Neural cell (in vitro differentiated cells): ENCODE results near the gene FTL. TPM values are rescaled to one million over a fixed set of nuclear protein-coding genes. Genes with fewer than 3 reads are reported as not detected.
A peak's percentile ranks its signal among the peaks of the same experiment; 100 is the strongest.

Experiments
- H2AFZ ChIP-seq: fragments of 200-600, 300-800 bp; sonication (generic), shearing (Covaris generic); 2 replicates; pipeline ENCODE4 v1.6.0; 2014; ENCODE audit warnings: low read depth, mild to moderate bottlenecking, antibody characterized with exemption, low read length, moderate library complexity
- H3F3A ChIP-seq: fragments of 200-600 bp; shearing (Covaris generic); 2 replicates; pipeline ENCODE4 v1.6.1; 2016; ENCODE audit warnings: mild to moderate bottlenecking, moderate library complexity, mixed read lengths, antibody characterized with exemption, low read length; ENCODE audit not compliant: insufficient read depth, poor library complexity, severe bottlenecking
- H3K27ac ChIP-seq: fragments of 200-600, 300-800 bp; sonication (generic), shearing (Covaris generic); 2 replicates; pipeline ENCODE4 v1.5.1; 2014; ENCODE audit warnings: mild to moderate bottlenecking, low read length, moderate library complexity
- H3K27me3 ChIP-seq: fragments of 300-800, 200-600 bp; sonication (generic), shearing (Covaris generic); 2 replicates; pipeline ENCODE4 v1.6.0; 2014; ENCODE audit warnings: mild to moderate bottlenecking, low read depth, low read length, moderate library complexity; ENCODE audit not compliant: insufficient read depth
- H3K36me3 ChIP-seq: fragments of 300-800, 200-600 bp; sonication (generic), shearing (Covaris generic); 2 replicates; pipeline ENCODE4 v1.5.1; 2014; ENCODE audit warnings: mild to moderate bottlenecking, antibody characterized with exemption, low read length, moderate library complexity; ENCODE audit not compliant: insufficient read depth
- H3K4me2 ChIP-seq: fragments of 300-800, 200-600 bp; sonication (generic), shearing (Covaris generic); 2 replicates; pipeline ENCODE4 v1.6.0; 2014; ENCODE audit warnings: mild to moderate bottlenecking, low read length
- H3K4me3 ChIP-seq: fragments of 300-800, 200-600 bp; sonication (generic), shearing (Covaris generic); 2 replicates; pipeline ENCODE4 v1.5.1; 2014; ENCODE audit warnings: mild to moderate bottlenecking, low read length, moderate library complexity
- H3K79me2 ChIP-seq: fragments of 200-600 bp; shearing (Covaris generic); replicated peaks from 2 replicates; pipeline ENCODE4 v1.6.0; 2014; ENCODE audit warnings: mild to moderate bottlenecking, low read length, moderate library complexity; ENCODE audit not compliant: insufficient read depth
- H3K9ac ChIP-seq: fragments of 300-800, 200-600 bp; sonication (generic), shearing (Covaris generic); 2 replicates; pipeline ENCODE4 v1.6.1; 2016; ENCODE audit warnings: mild to moderate bottlenecking, low read length, mixed read lengths
- H3K9me2 ChIP-seq: fragments of 200-600 bp; shearing (Covaris generic); 2 replicates; pipeline ENCODE4 v1.6.1; 2016; ENCODE audit warnings: mild to moderate bottlenecking, low read length, mixed read lengths; ENCODE audit not compliant: insufficient read depth
- H3K9me3 ChIP-seq: fragments of 200-600, 300-800 bp; sonication (generic), shearing (Covaris generic); 2 replicates; pipeline ENCODE4 v1.6.1; 2016; ENCODE audit warnings: mild to moderate bottlenecking, mixed run types, low read length, moderate library complexity, mixed read lengths
- H4K20me1 ChIP-seq: fragments of 200-600 bp; shearing (Covaris generic); 2 replicates; pipeline ENCODE4 v1.6.1; 2016; ENCODE audit warnings: mild to moderate bottlenecking, mixed run types; ENCODE audit not compliant: insufficient read depth
- EP300 ChIP-seq: fragments of 450-650 bp; conservative IDR thresholded peaks from 2 replicates; pipeline ENCODE4 v1.6.1; 2014; ENCODE audit warnings: antibody characterized with exemption, mild to moderate bottlenecking, moderate library complexity; ENCODE audit not compliant: poor library complexity, severe bottlenecking
- EZH2 ChIP-seq: fragments of 200-600, 300-800 bp; shearing (Covaris generic), sonication (generic); IDR thresholded peaks from 2 replicates; pipeline ENCODE4 v1.6.1; 2014; ENCODE audit warnings: antibody characterized with exemption, low read length, borderline replicate concordance, mild to moderate bottlenecking; ENCODE audit not compliant: insufficient read depth, poor library complexity, severe bottlenecking
- MXI1 ChIP-seq: fragments of 450-650 bp; conservative IDR thresholded peaks from 2 replicates; pipeline ENCODE4 v1.6.1; 2014; ENCODE audit warnings: antibody characterized with exemption, mild to moderate bottlenecking; ENCODE audit not compliant: poor library complexity, severe bottlenecking
- RAD21 ChIP-seq: fragments of 450-650 bp; conservative IDR thresholded peaks from 2 replicates; pipeline ENCODE4 v1.6.1; 2014; ENCODE audit warnings: antibody characterized with exemption, mild to moderate bottlenecking, moderate library complexity
- SMC3 ChIP-seq: fragments of 450-650 bp; conservative IDR thresholded peaks from 2 replicates; pipeline ENCODE4 v1.6.1; 2014; ENCODE audit warnings: antibody characterized with exemption, mild to moderate bottlenecking, moderate library complexity; ENCODE audit not compliant: poor library complexity
- TAF1 ChIP-seq: IDR thresholded peaks from 2 replicates; pipeline ENCODE4 v1.6.1; 2012; ENCODE audit warnings: low read depth
- polyA plus RNA-seq: library from polyadenylated mRNA; depleted of rRNA; stranded (reverse); fragments of >200 nt; gene quantifications from 2 replicates; pipeline ENCODE4 v1.2.3, GENCODE V29; 2014
- TF ChIP-seq, protein P1 (sequence below): IDR thresholded peaks from 2 replicates; pipeline ENCODE4 v1.6.1; 2012; ENCODE audit warnings: borderline replicate concordance
- TF ChIP-seq, protein P2 (sequence below): fragments of 450-650 bp; IDR thresholded peaks from 2 replicates; pipeline ENCODE4 v1.5.1; 2014; ENCODE audit warnings: antibody characterized with exemption, mild to moderate bottlenecking, moderate library complexity; ENCODE audit not compliant: poor library complexity, severe bottlenecking

Gene FTL
- polyA plus RNA-seq, 1 donor from 2014 or later: 886 TPM

DNA sequence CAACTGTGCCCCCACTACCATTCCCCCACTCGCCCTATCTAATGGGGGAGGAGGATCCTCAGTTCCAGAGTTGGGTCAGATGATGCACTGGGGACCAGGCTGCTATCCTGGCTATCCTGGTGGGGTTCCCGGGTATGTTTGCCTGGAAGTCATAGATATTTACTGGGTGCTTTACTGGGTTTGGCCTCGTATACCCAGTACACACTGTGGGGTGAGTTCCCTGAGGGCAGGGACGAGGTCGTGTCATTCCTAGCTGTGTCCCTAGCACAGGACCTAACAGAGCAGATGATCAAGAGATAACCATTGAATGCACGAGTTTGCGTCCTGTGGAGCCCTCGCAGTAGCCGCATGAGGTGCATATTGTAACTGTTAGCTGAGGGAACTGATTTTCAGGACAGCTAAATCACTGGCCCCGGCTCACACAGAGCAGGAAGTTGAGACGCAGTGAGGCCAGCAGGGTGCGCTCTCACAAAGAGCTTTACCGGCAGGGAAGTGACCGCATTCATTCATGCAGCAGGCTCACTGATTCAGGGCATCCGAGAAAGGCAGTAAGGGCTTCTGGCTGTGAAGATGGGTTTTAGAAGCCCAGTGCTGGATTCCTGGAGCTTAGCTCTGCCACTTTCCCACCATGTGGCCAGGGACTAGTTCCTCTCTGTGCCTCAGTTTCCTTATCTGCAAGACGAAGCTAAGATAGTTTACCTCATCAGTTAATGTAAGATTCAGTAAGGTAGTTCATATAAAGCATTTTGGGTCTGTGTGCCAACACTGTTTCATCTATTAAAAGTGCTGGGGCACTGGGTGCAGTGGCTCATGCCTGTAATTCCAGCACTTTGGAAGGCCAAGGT lies 34.6 kb downstream of the FTL start:
- Histone ChIP-seq H3K27me3 (no peaks in the 10 kb centered on the region), H3F3A (no peaks in the 10 kb centered on the region), H3K4me3 (no peak overlapping the region), H3K4me2 (no peak overlapping the region), H2AFZ (no peak overlapping the region), H3K9me2 (no peaks in the 10 kb centered on the region), H3K27ac (no peak overlapping the region), H4K20me1 (no peaks in the 10 kb centered on the region), H3K9me3 (no peaks in the 10 kb centered on the region), H3K9ac (no peak overlapping the region), H3K36me3 (no peaks in the 10 kb centered on the region), H3K79me2 (peaks cover 9% of the 10 kb centered on the region)
- TF ChIP-seq RAD21 (peak; percentile 50), SMC3 (peak; percentile 32), EP300 (no peak)
- TF ChIP-seq, protein P1, sequence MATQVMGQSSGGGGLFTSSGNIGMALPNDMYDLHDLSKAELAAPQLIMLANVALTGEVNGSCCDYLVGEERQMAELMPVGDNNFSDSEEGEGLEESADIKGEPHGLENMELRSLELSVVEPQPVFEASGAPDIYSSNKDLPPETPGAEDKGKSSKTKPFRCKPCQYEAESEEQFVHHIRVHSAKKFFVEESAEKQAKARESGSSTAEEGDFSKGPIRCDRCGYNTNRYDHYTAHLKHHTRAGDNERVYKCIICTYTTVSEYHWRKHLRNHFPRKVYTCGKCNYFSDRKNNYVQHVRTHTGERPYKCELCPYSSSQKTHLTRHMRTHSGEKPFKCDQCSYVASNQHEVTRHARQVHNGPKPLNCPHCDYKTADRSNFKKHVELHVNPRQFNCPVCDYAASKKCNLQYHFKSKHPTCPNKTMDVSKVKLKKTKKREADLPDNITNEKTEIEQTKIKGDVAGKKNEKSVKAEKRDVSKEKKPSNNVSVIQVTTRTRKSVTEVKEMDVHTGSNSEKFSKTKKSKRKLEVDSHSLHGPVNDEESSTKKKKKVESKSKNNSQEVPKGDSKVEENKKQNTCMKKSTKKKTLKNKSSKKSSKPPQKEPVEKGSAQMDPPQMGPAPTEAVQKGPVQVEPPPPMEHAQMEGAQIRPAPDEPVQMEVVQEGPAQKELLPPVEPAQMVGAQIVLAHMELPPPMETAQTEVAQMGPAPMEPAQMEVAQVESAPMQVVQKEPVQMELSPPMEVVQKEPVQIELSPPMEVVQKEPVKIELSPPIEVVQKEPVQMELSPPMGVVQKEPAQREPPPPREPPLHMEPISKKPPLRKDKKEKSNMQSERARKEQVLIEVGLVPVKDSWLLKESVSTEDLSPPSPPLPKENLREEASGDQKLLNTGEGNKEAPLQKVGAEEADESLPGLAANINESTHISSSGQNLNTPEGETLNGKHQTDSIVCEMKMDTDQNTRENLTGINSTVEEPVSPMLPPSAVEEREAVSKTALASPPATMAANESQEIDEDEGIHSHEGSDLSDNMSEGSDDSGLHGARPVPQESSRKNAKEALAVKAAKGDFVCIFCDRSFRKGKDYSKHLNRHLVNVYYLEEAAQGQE: no peak
- TF ChIP-seq, protein P2, sequence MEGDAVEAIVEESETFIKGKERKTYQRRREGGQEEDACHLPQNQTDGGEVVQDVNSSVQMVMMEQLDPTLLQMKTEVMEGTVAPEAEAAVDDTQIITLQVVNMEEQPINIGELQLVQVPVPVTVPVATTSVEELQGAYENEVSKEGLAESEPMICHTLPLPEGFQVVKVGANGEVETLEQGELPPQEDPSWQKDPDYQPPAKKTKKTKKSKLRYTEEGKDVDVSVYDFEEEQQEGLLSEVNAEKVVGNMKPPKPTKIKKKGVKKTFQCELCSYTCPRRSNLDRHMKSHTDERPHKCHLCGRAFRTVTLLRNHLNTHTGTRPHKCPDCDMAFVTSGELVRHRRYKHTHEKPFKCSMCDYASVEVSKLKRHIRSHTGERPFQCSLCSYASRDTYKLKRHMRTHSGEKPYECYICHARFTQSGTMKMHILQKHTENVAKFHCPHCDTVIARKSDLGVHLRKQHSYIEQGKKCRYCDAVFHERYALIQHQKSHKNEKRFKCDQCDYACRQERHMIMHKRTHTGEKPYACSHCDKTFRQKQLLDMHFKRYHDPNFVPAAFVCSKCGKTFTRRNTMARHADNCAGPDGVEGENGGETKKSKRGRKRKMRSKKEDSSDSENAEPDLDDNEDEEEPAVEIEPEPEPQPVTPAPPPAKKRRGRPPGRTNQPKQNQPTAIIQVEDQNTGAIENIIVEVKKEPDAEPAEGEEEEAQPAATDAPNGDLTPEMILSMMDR: peak; percentile 62

DNA sequence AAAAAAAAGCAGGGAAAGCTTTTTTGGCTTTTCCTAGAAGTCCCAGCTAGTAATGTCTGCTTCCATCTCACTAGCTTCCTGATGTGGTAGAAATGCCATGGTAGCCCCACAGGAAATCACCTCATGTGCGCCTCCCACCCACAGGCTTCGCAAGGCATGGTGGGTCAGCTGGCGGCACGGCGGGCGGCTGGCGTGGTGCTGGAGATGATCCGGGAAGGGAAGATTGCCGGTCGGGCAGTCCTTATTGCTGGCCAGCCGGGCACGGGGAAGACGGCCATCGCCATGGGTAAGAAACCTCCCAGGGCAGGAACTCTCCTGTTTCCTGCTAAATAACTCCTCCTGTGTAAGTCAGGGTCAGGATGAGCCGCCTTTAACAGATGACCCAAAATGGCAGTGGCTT lies 39.0 kb downstream of the FTL start:
- no peak overlapping the region for H2AFZ ChIP-seq
- no peak overlapping the region for H3K9ac ChIP-seq
- no peaks in the 10 kb centered on the region for H3K79me2 ChIP-seq
- no peaks in the 10 kb centered on the region for H4K20me1 ChIP-seq
- H3K4me2 ChIP-seq: no peak overlapping the region
- no peaks in the 10 kb centered on the region for H3K9me2 ChIP-seq
- H3K36me3 ChIP-seq: no peaks in the 10 kb centered on the region
- no peaks in the 10 kb centered on the region for H3K27me3 ChIP-seq
- H3K4me3 ChIP-seq: no peak overlapping the region
- H3F3A ChIP-seq: no peaks in the 10 kb centered on the region
- no peak overlapping the region for H3K27ac ChIP-seq
- TF ChIP-seq TAF1 (no peak), EP300 (no peak), EZH2 (no peak), SMC3 (no peak), MXI1 (no peak)
- TF ChIP-seq, protein P2: no peak
- TF ChIP-seq, protein P1: no peak
- no peaks in the 10 kb centered on the region for H3K9me3 ChIP-seq
